ENCODE data around the gene ZNF397.

GRCh38 chr18:35277633-35278032, 36.8 kb downstream of the ZNF397 start:
- TF ChIP-seq ZFX (IDR thresholded peaks at IDR 0.05; ENCODE audit: borderline replicate concordance) (no peak), CTCF (IDR thresholded peaks at IDR 0.05) (no peak)
